Upper lobe of right lung (tissue), 1 donor: ENCODE data around the gene SLC23A2. TPM values are rescaled to one million over a fixed set of nuclear protein-coding genes. Genes with fewer than 3 reads are reported as not detected.
"Not testable (repeated sequence)": the region's sequence is repeated elsewhere in the genome, so short reads cannot be mapped to it uniquely, and the experiment has no call there.

Source experiments
- ATAC-seq: fragments of 200-7000 bp; cut with Tn5 transposase; one replicate; pipeline ENCODE4 v1.9.1; 2020; ENCODE audit warnings: mild to moderate bottlenecking, moderate library complexity
- DNase-seq: peaks from one replicate; pipeline ENCODE4 v3.0.0-alpha.2; 2020
- H3K27ac ChIP-seq: fragments of 200-600 bp; one replicate; pipeline ENCODE4 v1.8.0; 2022
- H3K27me3 ChIP-seq: fragments of 200-600 bp; one replicate; pipeline ENCODE4 v1.8.0; 2022; ENCODE audit warnings: mild to moderate bottlenecking
- H3K36me3 ChIP-seq: fragments of 200-600 bp; one replicate; pipeline ENCODE4 v1.8.0; 2022
- H3K4me1 ChIP-seq: fragments of 200-600 bp; one replicate; pipeline ENCODE4 v1.8.0; 2022
- H3K4me3 ChIP-seq: fragments of 200-600 bp; one replicate; pipeline ENCODE4 v1.8.0; 2022; ENCODE audit warnings: mild to moderate bottlenecking
- H3K9me3 ChIP-seq: fragments of 200-600 bp; one replicate; pipeline ENCODE4 v1.8.0; 2022
- CTCF ChIP-seq: fragments of 200-600 bp; IDR thresholded peaks from one replicate; pipeline ENCODE4 v1.8.0; 2022; ENCODE audit warnings: antibody characterized with exemption
- intact Hi-C: fragments of 100-400 bp; cut with DNase I; formaldehyde crosslinking; loops from one replicate; pipeline ENCODE4 v1.11.0; 2022
- total RNA-seq: library from RNA; stranded (reverse); fragmentation: NEBNext Ultra II Directional; extraction: Animal tissue kit (Norgen Biotek cat#: 25700); gene quantifications from one replicate; pipeline ENCODE4 v1.2.1, GENCODE V29; 2021
- donor health status: DM: no; HTN: yes; CAD: no; lungs with severe emphysema.

SLC23A2 gene
- total RNA-seq, 1 donor from 2014 or later, result 26.2 TPM

- Histone ChIP-seq H3K4me3 (no peak overlapping the region), H3K27ac (no peak overlapping the region), H3K27me3 (no peaks in the 10 kb centered on the region), H3K9me3 (no peaks in the 10 kb centered on the region), H3K36me3 (peaks cover 44% of the 10 kb centered on the region), H3K4me1 (no peaks in the 10 kb centered on the region)
- DNase-seq, result no peak
- no peak for ATAC-seq
- intact Hi-C loops, result no loop called here
- no peak for TF ChIP-seq CTCF
Observed at GRCh38 chr20:4880051-4880450, 121.3 kb downstream of the SLC23A2 start.

DNA sequence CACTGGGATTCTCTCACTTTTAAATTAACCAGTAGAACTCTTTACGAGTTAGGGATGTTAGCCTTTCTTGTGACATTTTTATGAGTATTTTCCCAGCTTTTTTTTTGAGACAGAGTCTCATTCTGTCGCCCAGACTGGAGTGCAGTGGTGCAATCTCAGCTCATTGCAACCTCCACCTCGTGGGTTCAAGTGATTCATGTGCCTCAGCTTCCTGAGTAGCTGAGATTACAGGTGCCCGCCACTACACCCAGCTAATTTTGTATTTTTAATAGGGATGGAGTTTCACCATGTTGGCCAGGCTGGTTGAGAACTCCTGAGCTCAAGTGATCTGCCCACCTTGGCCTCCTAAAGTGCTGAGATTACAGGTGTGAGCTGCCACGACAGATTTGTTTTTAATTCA, 123.2 kb downstream of the SLC23A2 start:
- H3K27ac ChIP-seq, intact Hi-C loops, ATAC-seq, H3K9me3 ChIP-seq, H3K27me3 ChIP-seq, DNase-seq, H3K4me1 ChIP-seq, H3K4me3 ChIP-seq: not testable (repeated sequence)
- peaks cover 51% of the 10 kb centered on the region for H3K36me3 ChIP-seq

- Histone ChIP-seq H3K4me1 (no peaks in the 10 kb centered on the region), H3K27ac (no peak overlapping the region), H3K27me3 (no peaks in the 10 kb centered on the region), H3K9me3 (no peaks in the 10 kb centered on the region), H3K36me3 (peaks cover 50% of the 10 kb centered on the region), H3K4me3 (no peak overlapping the region)
- TF ChIP-seq CTCF, result no peak
- intact Hi-C loops, result no loop called here
- no peak for DNase-seq
- ATAC-seq, result no peak
Observed at GRCh38 chr20:4876731-4877130, 124.6 kb downstream of the SLC23A2 start.

DNA sequence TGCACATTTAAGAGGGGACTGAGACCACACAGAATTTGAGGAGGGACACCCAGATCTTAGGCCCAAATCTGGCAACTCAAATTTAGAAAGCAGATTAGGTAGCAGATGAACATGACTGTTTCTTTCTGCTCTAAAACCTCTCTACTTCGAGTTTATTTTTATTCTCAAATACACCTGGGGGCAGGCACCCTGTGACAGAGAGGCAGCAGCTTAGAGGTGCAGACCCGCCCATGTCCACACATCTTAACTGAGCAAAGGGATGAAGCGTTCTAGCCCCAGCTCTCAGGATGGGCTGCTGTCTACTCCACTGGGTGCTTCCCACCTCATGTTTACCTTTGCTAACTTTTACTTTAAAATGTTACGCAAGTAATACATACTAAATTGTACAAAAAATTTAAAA, 125.0 kb downstream of the SLC23A2 start:
- intact Hi-C loops, result no loop called here
- DNase-seq (no peak), ATAC-seq (no peak)
- Histone ChIP-seq H3K9me3 (no peaks in the 10 kb centered on the region), H3K4me1 (no peaks in the 10 kb centered on the region), H3K4me3 (no peak overlapping the region), H3K27ac (no peak overlapping the region), H3K36me3 (peaks cover 46% of the 10 kb centered on the region), H3K27me3 (no peaks in the 10 kb centered on the region)
- no peak for TF ChIP-seq CTCF

- TF ChIP-seq CTCF, result no peak
- Histone ChIP-seq H3K4me3 (no peak overlapping the region), H3K27ac (no peak overlapping the region), H3K4me1 (no peaks in the 10 kb centered on the region), H3K9me3 (no peaks in the 10 kb centered on the region), H3K36me3 (peaks cover 40% of the 10 kb centered on the region), H3K27me3 (no peaks in the 10 kb centered on the region)
- intact Hi-C loops, result no loop called here
- DNase-seq, result no peak
- ATAC-seq, result no peak
Observed at GRCh38 chr20:4875578-4876067, 125.7 kb downstream of the SLC23A2 start.

DNA sequence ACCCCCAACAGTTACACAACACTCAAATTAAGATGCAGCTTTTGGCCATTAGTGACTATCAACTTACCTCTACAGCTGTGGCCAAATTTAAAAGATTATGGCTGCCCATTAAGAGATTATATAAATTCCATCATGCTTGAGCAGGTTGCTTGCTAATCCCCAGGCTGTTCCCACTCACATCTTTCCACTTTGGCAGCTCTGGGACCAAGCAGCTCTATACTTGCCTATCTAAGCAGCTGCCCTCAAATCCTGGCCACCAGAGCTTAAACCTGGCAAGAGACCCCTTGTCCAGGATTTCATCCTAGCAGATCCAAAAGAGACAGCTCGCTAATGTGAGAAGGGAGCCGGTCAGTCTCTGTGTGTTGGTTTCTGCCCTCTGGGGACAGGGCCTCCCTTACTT, 127.9 kb downstream of the SLC23A2 start:
- Histone ChIP-seq H3K27ac (no peak overlapping the region), H3K36me3 (peaks cover 42% of the 10 kb centered on the region), H3K27me3 (no peaks in the 10 kb centered on the region), H3K9me3 (no peaks in the 10 kb centered on the region), H3K4me1 (no peaks in the 10 kb centered on the region), H3K4me3 (no peak overlapping the region)
- no peak for DNase-seq
- no peak for TF ChIP-seq CTCF
- ATAC-seq, result no peak
- intact Hi-C loops, result no loop called here
